Stimulated activated naive CD8-positive, alpha-beta T cell treated with anti-CD3 and anti-CD28 coated beads, Interleukin-15, Interleukin-2, amounts not matched to agents 100 U/mL and 50 U/mL, for 24 hours (primary cell): ENCODE results near the gene MTSS2.
"Not testable (repeated sequence)": the region's sequence is repeated elsewhere in the genome, so short reads cannot be mapped to it uniquely, and the experiment has no call there.

Source experiments
- ATAC-seq: fragments of 150-1000 bp; cut with Tn5 transposase; one replicate; pipeline ENCODE4 v1.10.0; 2021
- DNase-seq: peaks from one replicate; pipeline ENCODE4 v3.0.0; 2021

MTSS2 gene

GRCh38 chr16:70653809-70654771 is 31.8 kb downstream of the MTSS2 start:
- ATAC-seq (peak; percentile 54), DNase-seq (peak; percentile 79)

- ATAC-seq (no peak), DNase-seq (no peak)
These were observed 32.4 kb downstream of the MTSS2 start for GRCh38 chr16:70653406-70653805.

GRCh38 chr16:70652322-70652721 is 33.5 kb downstream of the MTSS2 start:
- DNase-seq (no peak), ATAC-seq (no peak)

GRCh38 chr16:70651524-70651923 is 34.3 kb downstream of the MTSS2 start:
- no peak for DNase-seq
- no peak for ATAC-seq

- DNase-seq (no peak), ATAC-seq (no peak)
These were observed 35.6 kb downstream of the MTSS2 start for GRCh38 chr16:70650216-70650615.

GRCh38 chr16:70649300-70649699 is 36.6 kb downstream of the MTSS2 start:
- no peak for ATAC-seq
- no peak for DNase-seq

GRCh38 chr16:70648606-70649005 is 37.2 kb downstream of the MTSS2 start:
- DNase-seq = no peak
- ATAC-seq = no peak

- ATAC-seq (no peak), DNase-seq (no peak)
These were observed 38.2 kb downstream of the MTSS2 start for GRCh38 chr16:70647441-70648359.

DNA sequence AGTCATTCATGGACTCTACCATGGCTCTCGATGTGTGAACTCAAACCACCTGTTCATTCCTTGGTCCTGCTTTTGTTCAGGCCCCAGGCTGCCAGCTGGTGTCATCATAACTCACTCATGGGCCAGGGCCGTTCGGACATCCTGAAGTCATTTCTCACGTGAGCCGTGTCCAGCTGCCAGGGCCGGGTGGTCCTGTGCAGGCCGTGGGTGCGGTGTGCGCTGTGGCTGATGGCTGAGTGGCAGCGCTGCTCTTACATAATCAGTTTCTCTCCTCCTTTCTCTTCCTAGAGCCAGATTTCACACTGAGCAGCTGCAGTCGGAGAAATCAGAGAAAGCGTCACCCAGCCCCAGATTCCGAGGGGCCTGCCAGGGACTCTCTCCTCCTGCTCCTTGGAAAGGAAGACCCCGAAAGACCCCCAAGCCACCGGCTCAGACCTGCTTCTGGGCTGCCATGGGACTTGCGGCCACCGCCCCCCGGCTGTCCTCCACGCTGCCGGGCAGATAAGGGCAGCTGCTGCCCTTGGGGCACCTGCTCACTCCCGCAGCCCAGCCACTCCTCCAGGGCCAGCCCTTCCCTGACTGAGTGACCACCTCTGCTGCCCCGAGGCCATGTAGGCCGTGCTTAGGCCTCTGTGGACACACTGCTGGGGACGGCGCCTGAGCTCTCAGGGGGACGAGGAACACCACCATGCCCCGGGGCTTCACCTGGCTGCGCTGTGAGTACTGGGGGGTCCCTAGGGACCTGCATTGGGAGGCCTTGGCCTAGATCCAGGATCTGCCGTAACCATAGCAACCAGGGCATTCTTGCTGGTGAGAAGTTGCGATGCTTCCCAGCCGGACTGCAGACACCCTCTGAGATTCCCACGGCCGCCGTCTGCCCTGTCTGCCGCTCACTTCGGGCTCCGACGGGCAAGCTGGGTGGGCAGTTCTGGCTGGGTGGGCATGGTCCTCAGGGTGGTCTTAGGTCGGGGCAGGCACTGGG is 39.3 kb downstream of the MTSS2 start, which contains the start of gene IL34:
TSS of gene IL34 (plus strand) at position 300 of the 982 bp plus-strand sequence. CDS start at position 689, 389 bp downstream.
- no peak for DNase-seq
- no peak for ATAC-seq

GRCh38 chr16:70644763-70645597 is 40.9 kb downstream of the MTSS2 start:
- ATAC-seq = no peak
- no peak for DNase-seq

GRCh38 chr16:70643264-70643663 is 42.6 kb downstream of the MTSS2 start:
- DNase-seq = not testable (repeated sequence)

GRCh38 chr16:70642633-70643032 is 43.2 kb downstream of the MTSS2 start:
- ATAC-seq = no peak
- DNase-seq = no peak

More at GRCh38 chr16:70643264-70643663, 42.6 kb downstream of the MTSS2 start:
- not testable (repeated sequence) for ATAC-seq

DNA sequence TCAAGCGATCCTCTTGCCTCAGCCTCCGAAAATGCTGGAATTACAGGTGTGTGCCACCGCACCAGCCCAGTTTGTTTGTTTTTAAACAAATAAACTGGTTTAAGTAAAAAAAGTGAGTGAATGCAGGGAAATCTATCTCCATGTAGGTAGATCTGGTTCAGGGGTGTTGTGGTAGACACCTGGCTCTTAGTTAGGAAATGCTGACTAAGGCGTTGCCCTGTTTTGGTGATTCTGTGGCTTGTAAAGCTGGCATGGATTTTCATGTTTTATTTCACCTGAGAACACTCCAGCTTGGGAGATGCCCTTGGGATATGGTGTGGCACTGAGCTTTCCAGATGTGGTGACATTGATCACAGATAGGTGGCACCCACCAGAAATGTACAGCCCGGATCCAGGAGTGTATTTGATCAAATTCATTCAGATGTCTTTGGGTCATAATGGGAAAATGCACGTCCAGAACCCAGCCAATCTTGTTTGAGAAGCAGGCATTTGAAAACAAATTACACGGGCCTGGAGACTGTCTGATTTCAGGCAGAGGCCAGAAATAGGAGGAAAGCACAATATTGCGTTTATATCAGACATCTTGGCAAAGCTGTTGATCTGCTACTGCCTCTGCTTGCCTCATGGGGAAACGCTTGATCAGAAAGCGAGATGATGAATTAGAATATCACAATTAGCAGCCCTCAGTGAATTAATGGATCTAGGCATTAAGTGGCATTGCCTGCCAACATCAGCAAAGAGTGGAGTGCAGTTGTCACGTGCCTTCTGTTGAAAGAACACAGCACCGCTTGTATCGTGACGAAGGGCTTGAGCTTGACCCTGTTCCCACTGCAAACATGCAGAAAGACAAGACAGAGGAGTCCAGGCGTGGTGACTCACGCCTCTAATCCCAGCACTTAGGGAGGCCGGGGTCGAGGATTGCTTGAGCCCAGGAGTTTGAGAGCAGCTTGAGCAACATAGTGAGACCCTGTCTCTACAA is 46.8 kb downstream of the MTSS2 start:
- ATAC-seq (no peak), DNase-seq (no peak)
